H1 (cell line): ENCODE measurements around the gene P2RY14. TPM values are rescaled to one million over a fixed set of nuclear protein-coding genes. Genes with fewer than 3 reads are reported as not detected.

Experiments used
- CTCF ChIA-PET: fragments of 300-600 bp; sonication (Branson Sonifier 250); formaldehyde crosslinking; loops from one replicate; lab custom pipeline; 2021; ENCODE audit not compliant: partially characterized antibody; lab: Charles Lee
- POLR2A ChIA-PET: fragments of 300-600 bp; sonication (Branson Sonifier 250); formaldehyde crosslinking; loops from one replicate; lab custom pipeline; 2021; ENCODE audit warnings: inconsistent platforms; ENCODE audit not compliant: partially characterized antibody; lab: Charles Lee
- DNase-seq, 2 experiments: peaks; one replicate each; pipeline versions ENCODE4 v3.0.0 to v3.0.0-alpha.2; 2010 to 2022; ENCODE audit warnings: low spot score in 2 of 2, low read depth in 1 of 2, mixed read lengths in 1 of 2
- FAIRE-seq: peaks from 2 replicates; lab custom pipeline; 2011; peaks lifted over from hg19 to GRCh38; lab: Jason Lieb, UNC
- H2AFZ ChIP-seq: 2 replicates; pipeline ENCODE4 v1.8.1; 2012; ENCODE audit warnings: low read length, inconsistent platforms
- H2AK5ac ChIP-seq: 2 replicates; pipeline ENCODE4 v1.6.1; 2013; ENCODE audit warnings: low read depth, low read length
- H2BK120ac ChIP-seq: replicated peaks from 2 replicates; pipeline ENCODE3; 2013; ENCODE audit warnings: low read depth, low read length, inconsistent platforms
- H2BK12ac ChIP-seq: 2 replicates; pipeline ENCODE4 v1.6.1; 2013; ENCODE audit warnings: low read depth, low read length
- H2BK15ac ChIP-seq: 2 replicates; pipeline ENCODE4 v1.6.1; 2013; ENCODE audit warnings: low read length
- H2BK20ac ChIP-seq: 2 replicates; pipeline ENCODE4 v1.6.1; 2013; ENCODE audit warnings: low read length
- H2BK5ac ChIP-seq: 2 replicates; pipeline ENCODE4 v1.6.1; 2013; ENCODE audit warnings: low read depth, low read length
- H3K14ac ChIP-seq: 2 replicates; pipeline ENCODE4 v1.6.1; 2013; ENCODE audit warnings: inconsistent platforms; ENCODE audit not compliant: insufficient read length
- H3K18ac ChIP-seq: 2 replicates; pipeline ENCODE4 v1.6.1; 2013; ENCODE audit warnings: low read length; ENCODE audit errors: extremely low read depth
- H3K23ac ChIP-seq: 2 replicates; pipeline ENCODE4 v1.6.1; 2013; ENCODE audit warnings: inconsistent platforms; ENCODE audit not compliant: insufficient read length
- H3K23me2 ChIP-seq: 2 replicates; pipeline ENCODE4 v1.6.1; 2013; ENCODE audit warnings: low read depth, low read length
- H3K27ac ChIP-seq: 2 replicates; pipeline ENCODE4 v1.6.1; 2011; ENCODE audit warnings: low read depth, low read length, inconsistent platforms
- H3K27me3 ChIP-seq, 4 experiments: replicated peaks in 1 of 4; 1 replicate in 1 of 4; 2 replicates in 3 of 4; pipeline versions ENCODE4 v1.6.1 to v1.8.1; 2011 to 2013; ENCODE audit warnings: low read length in 3 of 4, mild to moderate bottlenecking in 3 of 4, inconsistent platforms in 2 of 4, mixed read lengths in 2 of 4, moderate library complexity in 1 of 4; ENCODE audit not compliant: control insufficient read depth in 3 of 4, insufficient read depth in 3 of 4; ENCODE audit errors: extremely low read depth in 1 of 4
- H3K36me3 ChIP-seq, 4 experiments: 2 replicates each; pipeline versions ENCODE4 v1.6.1 to v1.8.1; 2011 to 2013; ENCODE audit warnings: mild to moderate bottlenecking in 4 of 4, low read length in 3 of 4, moderate library complexity in 2 of 4, control low read depth in 1 of 4, inconsistent platforms in 1 of 4; ENCODE audit not compliant: insufficient read depth in 4 of 4, control insufficient read depth in 2 of 4
- H3K4ac ChIP-seq: replicated peaks from 2 replicates; pipeline ENCODE3; 2013; ENCODE audit warnings: low read length, low read depth, mixed read lengths, inconsistent platforms; ENCODE audit not compliant: insufficient read length
- H3K4me1 ChIP-seq, 4 experiments: replicated peaks in 1 of 4; 1 replicate in 1 of 4; 2 replicates in 3 of 4; pipeline versions ENCODE4 v1.6.1 to v1.8.1; 2011 to 2013; ENCODE audit warnings: low read length in 3 of 4, inconsistent platforms in 2 of 4, mixed read lengths in 1 of 4; ENCODE audit not compliant: insufficient read depth in 4 of 4, control insufficient read depth in 3 of 4
- H3K4me2 ChIP-seq, 2 experiments: 2 replicates each; pipeline versions ENCODE4 v1.6.1 to v1.8.1; 2011 to 2013; ENCODE audit warnings: low read depth in 2 of 2, low read length in 2 of 2, control low read depth in 1 of 2, inconsistent platforms in 1 of 2, mild to moderate bottlenecking in 1 of 2; ENCODE audit not compliant: insufficient read depth in 1 of 2
- H3K4me3 ChIP-seq, 4 experiments: fragments of 200-600, 300-600 bp in 1 of 4; sonication (generic), shearing (Covaris generic), sonication (Bioruptor Twin) in 1 of 4; 2 replicates each; pipeline versions ENCODE4 v1.5.1 to v1.8.1; 2011 to 2016; ENCODE audit warnings: low read length in 4 of 4, low read depth in 3 of 4, control low read depth in 2 of 4, inconsistent platforms in 2 of 4, mild to moderate bottlenecking in 2 of 4, mixed read lengths in 1 of 4, moderate library complexity in 1 of 4; ENCODE audit not compliant: insufficient read depth in 2 of 4; ENCODE audit errors: extremely low read depth in 1 of 4
- H3K56ac ChIP-seq: replicated peaks from 2 replicates; pipeline ENCODE3; 2013; ENCODE audit warnings: low read depth, mild to moderate bottlenecking, mixed read lengths, low read length, inconsistent platforms; ENCODE audit not compliant: insufficient read length
- H3K79me1 ChIP-seq: 2 replicates; pipeline ENCODE4 v1.6.1; 2013; ENCODE audit warnings: low read depth, low read length, control low read depth
- H3K79me2 ChIP-seq, 2 experiments: 2 replicates each; pipeline versions ENCODE4 v1.6.1 to v1.8.1; 2012 to 2013; ENCODE audit warnings: low read length in 2 of 2, mild to moderate bottlenecking in 2 of 2, inconsistent platforms in 1 of 2; ENCODE audit not compliant: insufficient read depth in 2 of 2, control insufficient read depth in 1 of 2
- H3K9ac ChIP-seq, 4 experiments: replicated peaks in 1 of 4; 1 replicate in 1 of 4; 2 replicates in 3 of 4; pipeline versions ENCODE4 v1.6.1 to v1.8.1; 2011 to 2013; ENCODE audit warnings: low read depth in 3 of 4, low read length in 3 of 4, control low read depth in 2 of 4, mild to moderate bottlenecking in 2 of 4, moderate library complexity in 2 of 4, inconsistent platforms in 1 of 4; ENCODE audit errors: extremely low read depth in 1 of 4
- H3K9me3 ChIP-seq, 2 experiments: 2 replicates each; pipeline versions ENCODE4 v1.6.1 to v1.8.1; 2012 to 2013; ENCODE audit warnings: mild to moderate bottlenecking in 2 of 2, moderate library complexity in 2 of 2, control low read depth in 1 of 2, inconsistent platforms in 1 of 2, low read depth in 1 of 2, low read length in 1 of 2, mixed read lengths in 1 of 2; ENCODE audit not compliant: insufficient read depth in 2 of 2
- H4K20me1 ChIP-seq, 2 experiments: replicated peaks in 1 of 2; 2 replicates each; pipeline versions ENCODE3 to v1.8.1; 2011 to 2013; ENCODE audit warnings: inconsistent platforms in 2 of 2, low read length in 2 of 2, mild to moderate bottlenecking in 1 of 2; ENCODE audit not compliant: insufficient read depth in 2 of 2, control insufficient read depth in 1 of 2
- H4K5ac ChIP-seq: 2 replicates; pipeline ENCODE4 v1.6.1; 2013; ENCODE audit warnings: low read length, low read depth, mixed read lengths, inconsistent platforms; ENCODE audit not compliant: insufficient read length
- H4K8ac ChIP-seq: 2 replicates; pipeline ENCODE4 v1.8.0; 2013; ENCODE audit warnings: mild to moderate bottlenecking, moderate library complexity, low read length, inconsistent platforms; ENCODE audit not compliant: insufficient read depth; ENCODE audit errors: extremely low read depth
- H4K91ac ChIP-seq: replicated peaks from 2 replicates; pipeline ENCODE3; 2013; ENCODE audit warnings: low read length, mixed read lengths, inconsistent platforms; ENCODE audit not compliant: insufficient read length
- CBX5 ChIP-seq: fragments of 300-800, 300-1000 bp; sonication (generic); IDR thresholded peaks from 2 replicates; pipeline ENCODE4 v1.7.1; 2016; ENCODE audit warnings: antibody characterized with exemption, low read length, low read depth
- CEBPB ChIP-seq: IDR thresholded peaks from 2 replicates; pipeline ENCODE4 v1.6.1; 2012; ENCODE audit warnings: low read depth, low read length
- CHD2 ChIP-seq: IDR thresholded peaks from 2 replicates; pipeline ENCODE4 v1.6.1; 2012; ENCODE audit warnings: low read length, improper control_type of control experiment
- FOSL1 ChIP-seq: IDR thresholded peaks from 2 replicates; pipeline ENCODE4 v1.6.1; 2011; ENCODE audit warnings: mild to moderate bottlenecking, low read depth, low read length, moderate library complexity; ENCODE audit not compliant: insufficient read depth
- PHF8 ChIP-seq: fragments of 200-600 bp; sonication (generic); conservative IDR thresholded peaks from 2 replicates; pipeline ENCODE4 v1.7.1; 2012; ENCODE audit warnings: low read depth, mild to moderate bottlenecking, inconsistent platforms, low read length, moderate library complexity
- RBBP5 ChIP-seq: IDR thresholded peaks from 2 replicates; pipeline ENCODE4 v1.7.1; 2012; ENCODE audit warnings: low read depth, mild to moderate bottlenecking, inconsistent platforms, low read length, moderate library complexity, borderline replicate concordance
- SUZ12 ChIP-seq: fragments of 200-600 bp; sonication (generic); IDR thresholded peaks from 2 replicates; pipeline ENCODE4 v1.6.1; 2012; ENCODE audit warnings: mild to moderate bottlenecking, inconsistent platforms, low read length, moderate library complexity, mixed read lengths
- TBP ChIP-seq: IDR thresholded peaks from 2 replicates; pipeline ENCODE4 v1.6.1; 2011; ENCODE audit warnings: low read depth, low read length, improper control_type of control experiment
- ZNF274 ChIP-seq: IDR thresholded peaks from 2 replicates; pipeline ENCODE4 v1.7.0; 2012; ENCODE audit warnings: low read length, borderline replicate concordance; ENCODE audit errors: extremely low read depth
- WGBS, 2 experiments: shearing (Covaris generic) in 1 of 2; methylation state at CpG; one replicate each; pipeline versions ENCODE4 v1.1.6 to v1.1.7; 2013 to 2015; ENCODE audit warnings: low lambda C conversion rate in 2 of 2, mixed read lengths in 2 of 2, inconsistent platforms in 1 of 2, low coverage in 1 of 2, missing lambda C conversion rate in 1 of 2; ENCODE audit not compliant: insufficient replicate concordance in 2 of 2, insufficient coverage in 1 of 2, insufficient read length in 1 of 2; ENCODE audit errors: extremely low coverage in 1 of 2, missing lambda C conversion rate in 1 of 2; 5-methylcytosine and 5-hydroxymethylcytosine counted together
- polyA plus RNA-seq, 7 experiments: library from polyadenylated mRNA; depleted of rRNA in 3 of 7; stranded (reverse) in 5 of 7; unstranded in 2 of 7; fragments of >200 nt in 5 of 7; fragments of 200-250 nt in 2 of 7; gene quantifications; 1 replicate in 5 of 7; 2 replicates in 1 of 7; 4 replicates in 1 of 7; pipeline versions ENCODE4 v1.2.1 to v1.2.3, GENCODE V29; 2011 to 2013; ENCODE audit warnings: missing spikeins in 2 of 7, mixed read lengths in 2 of 7
- total RNA-seq: library from RNA; stranded (reverse); fragmentation: NEBNext Ultra II Directional; extraction: Animal tissue kit (Norgen Biotek cat#: 25700); gene quantifications from 2 replicates; pipeline ENCODE4 v1.2.1, GENCODE V29; 2021
- TF ChIP-seq, protein P1 (sequence below), 3 experiments: IDR thresholded peaks; 1 replicate in 2 of 3; 2 replicates in 1 of 3; pipeline versions ENCODE4 v1.5.1 to v1.6.1; 2011; ENCODE audit warnings: low read length in 3 of 3, mild to moderate bottlenecking in 3 of 3, inconsistent platforms in 2 of 3, low read depth in 1 of 3, moderate library complexity in 1 of 3; ENCODE audit not compliant: insufficient read depth in 1 of 3; ENCODE audit errors: control extremely low read depth in 1 of 3

P2RY14 gene
- total and polyA plus RNA-seq, 2 of the 8 experiments (the other 6 are each of a cell fraction or from before 2014, with no cell fraction given): not detected

DNA sequence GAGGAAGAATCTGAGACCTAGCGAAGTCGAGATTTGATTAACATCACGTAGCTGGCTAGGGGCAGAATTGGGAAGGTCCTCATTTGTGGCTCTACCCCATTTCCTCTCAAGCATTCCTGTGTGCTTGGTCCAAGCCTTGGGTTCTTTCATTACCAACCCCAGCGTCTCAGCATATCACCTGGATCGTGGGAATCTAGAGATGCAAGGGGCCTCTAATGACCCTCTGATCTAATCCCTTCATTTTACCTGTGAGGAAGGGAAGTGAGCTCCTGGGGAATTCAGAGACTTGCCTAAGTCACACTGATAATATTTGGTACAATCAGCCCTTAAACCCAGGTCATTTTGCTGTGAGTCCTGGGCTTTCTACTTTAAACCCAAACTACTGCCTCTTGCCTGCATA, 36.3 kb upstream of the P2RY14 start:
- Histone ChIP-seq H3K23me2 (no peaks in the 10 kb centered on the region), H2BK12ac (no peak overlapping the region), H3K27me3 (no peaks in the 10 kb centered on the region), H3K36me3 (no peaks in the 10 kb centered on the region), H3K56ac (no peak overlapping the region), H3K23ac (no peak overlapping the region), H3K4me3 (no peak overlapping the region), H3K4ac (no peak overlapping the region), H2BK5ac (no peak overlapping the region), H3K79me2 (no peaks in the 10 kb centered on the region), H3K14ac (no peak overlapping the region), H2BK120ac (no peak overlapping the region), H3K4me1 (peaks cover 3 to 14% (median 6%) of the 10 kb centered on the region in 4 experiments; a peak in 4 of 7 replicates), H3K4me2 (no peak overlapping the region), H2AFZ (no peak overlapping the region), H4K91ac (no peak overlapping the region), H3K79me1 (no peaks in the 10 kb centered on the region), H3K27ac (no peak overlapping the region), H3K9me3 (no peaks in the 10 kb centered on the region), H4K5ac (no peak overlapping the region), H4K20me1 (no peaks in the 10 kb centered on the region), H2BK15ac (no peak overlapping the region), H2BK20ac (no peak overlapping the region), H3K9ac (no peak overlapping the region), H4K8ac (no peak overlapping the region), H2AK5ac (no peak overlapping the region), H3K18ac (no peak overlapping the region)
- DNase-seq (no peak), FAIRE-seq (no peak)
- WGBS, 2 experiments: 94% methylated on average over 5 of the region's 5 CpGs; no CpG with 5 or more reads in 1 of the 2 experiments
- ChIA-PET POLR2A (interaction anchor here (0.7 kb wide), 1 partner anchor 147 kb away, joined by 3 read pairs; no protein-coding TSS in a partner anchor), CTCF (no interaction called here)
- TF ChIP-seq FOSL1 (no peak), ZNF274 (no peak), CEBPB (no peak), CHD2 (no peak), SUZ12 (no peak), RBBP5 (no peak), CBX5 (no peak), PHF8 (no peak), TBP (no peak)
- TF ChIP-seq, protein P1, sequence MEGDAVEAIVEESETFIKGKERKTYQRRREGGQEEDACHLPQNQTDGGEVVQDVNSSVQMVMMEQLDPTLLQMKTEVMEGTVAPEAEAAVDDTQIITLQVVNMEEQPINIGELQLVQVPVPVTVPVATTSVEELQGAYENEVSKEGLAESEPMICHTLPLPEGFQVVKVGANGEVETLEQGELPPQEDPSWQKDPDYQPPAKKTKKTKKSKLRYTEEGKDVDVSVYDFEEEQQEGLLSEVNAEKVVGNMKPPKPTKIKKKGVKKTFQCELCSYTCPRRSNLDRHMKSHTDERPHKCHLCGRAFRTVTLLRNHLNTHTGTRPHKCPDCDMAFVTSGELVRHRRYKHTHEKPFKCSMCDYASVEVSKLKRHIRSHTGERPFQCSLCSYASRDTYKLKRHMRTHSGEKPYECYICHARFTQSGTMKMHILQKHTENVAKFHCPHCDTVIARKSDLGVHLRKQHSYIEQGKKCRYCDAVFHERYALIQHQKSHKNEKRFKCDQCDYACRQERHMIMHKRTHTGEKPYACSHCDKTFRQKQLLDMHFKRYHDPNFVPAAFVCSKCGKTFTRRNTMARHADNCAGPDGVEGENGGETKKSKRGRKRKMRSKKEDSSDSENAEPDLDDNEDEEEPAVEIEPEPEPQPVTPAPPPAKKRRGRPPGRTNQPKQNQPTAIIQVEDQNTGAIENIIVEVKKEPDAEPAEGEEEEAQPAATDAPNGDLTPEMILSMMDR (IDR thresholded peaks at IDR 0.05; ENCODE audit: control extremely low read depth in 1 of 3, insufficient read depth in 1 of 3, low read depth in 1 of 3, low read length in 3 of 3): no peak
